Measurements from ENCODE around the gene LMTK3.

GRCh38 chr19:48456864-48457263 is 54.8 kb downstream of the LMTK3 start:
- TF ChIP-seq CTCF (IDR thresholded peaks at IDR 0.05 in 8 of 11, conservative IDR thresholded peaks at IDR 0.05 in 3 of 11) (no peak), POLR2AphosphoS5 (IDR thresholded peaks at IDR 0.05) (no peak)
